KOPT-K1 (cell line): ENCODE results near the gene ZNF786.

Experiments used
- H3K27ac ChIP-seq: fragments of 200-600 bp; sonication (generic); 2 replicates; pipeline ENCODE4 v1.5.1; 2016; ENCODE audit warnings: antibody characterized with exemption, mild to moderate bottlenecking, low read depth, low read length; ENCODE audit not compliant: poor library complexity, severe bottlenecking
- H3K36me3 ChIP-seq: fragments of 200-600 bp; sonication (generic); 2 replicates; pipeline ENCODE4 v1.5.1; 2017; ENCODE audit warnings: antibody characterized with exemption, mild to moderate bottlenecking, low read length, moderate library complexity; ENCODE audit not compliant: insufficient read depth
- H3K9me3 ChIP-seq: fragments of 200-600 bp; sonication (generic); 2 replicates; pipeline ENCODE4 v1.5.1; 2017; ENCODE audit warnings: antibody characterized with exemption, low read length, mild to moderate bottlenecking; ENCODE audit not compliant: insufficient read depth, poor library complexity, severe bottlenecking

ZNF786 gene

GRCh38 chr7:149027611-149028345 lies 62.7 kb downstream of the ZNF786 start:
- Histone ChIP-seq H3K36me3 (peaks cover 22% of the 10 kb centered on the region), H3K9me3 (no peaks in the 10 kb centered on the region), H3K27ac (peak overlapping the region; percentile 79)

DNA sequence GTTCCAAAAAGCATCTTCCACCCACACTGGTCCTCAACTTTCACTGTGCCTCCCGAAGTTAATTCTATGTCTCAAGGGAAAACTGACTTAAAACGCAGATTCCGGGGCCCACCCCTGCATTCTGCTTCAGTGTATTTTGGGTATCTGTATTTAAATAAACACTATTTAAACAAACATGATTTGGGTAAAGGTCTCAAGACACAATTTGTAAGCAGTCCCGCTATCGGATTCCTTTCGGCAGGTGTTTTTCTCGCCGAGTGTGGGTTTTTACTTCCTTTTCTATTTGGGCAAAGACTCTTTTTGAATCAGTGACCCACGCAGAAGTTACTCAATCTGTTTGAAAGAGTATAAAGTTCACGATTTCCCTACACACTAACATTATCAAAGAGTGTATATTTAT lies 63.5 kb downstream of the ZNF786 start:
- peaks cover 30% of the 10 kb centered on the region for H3K36me3 ChIP-seq
- H3K27ac ChIP-seq = peak overlapping the region; percentile 79
- no peaks in the 10 kb centered on the region for H3K9me3 ChIP-seq

DNA sequence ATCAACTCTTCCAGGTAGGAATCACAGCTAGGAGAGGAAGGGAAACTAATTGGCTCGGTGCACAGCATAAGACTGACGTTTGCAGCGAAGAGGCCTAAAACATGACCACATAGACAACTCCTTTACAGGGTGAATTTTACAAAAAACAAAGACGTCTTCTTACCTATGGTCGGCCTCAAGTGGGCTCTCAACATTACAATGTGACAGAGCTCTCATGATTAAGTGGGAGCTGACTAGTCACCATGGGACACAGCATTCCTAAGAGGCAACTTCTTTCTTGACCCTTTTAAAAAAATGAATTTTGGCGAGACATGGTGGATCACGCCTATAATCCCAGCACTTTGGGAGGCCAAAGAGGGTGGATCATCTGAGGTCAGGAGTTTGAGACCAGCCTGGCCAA lies 66.9 kb downstream of the ZNF786 start:
- Histone ChIP-seq H3K36me3 (peaks cover 60% of the 10 kb centered on the region), H3K9me3 (no peaks in the 10 kb centered on the region), H3K27ac (no peak overlapping the region)

DNA sequence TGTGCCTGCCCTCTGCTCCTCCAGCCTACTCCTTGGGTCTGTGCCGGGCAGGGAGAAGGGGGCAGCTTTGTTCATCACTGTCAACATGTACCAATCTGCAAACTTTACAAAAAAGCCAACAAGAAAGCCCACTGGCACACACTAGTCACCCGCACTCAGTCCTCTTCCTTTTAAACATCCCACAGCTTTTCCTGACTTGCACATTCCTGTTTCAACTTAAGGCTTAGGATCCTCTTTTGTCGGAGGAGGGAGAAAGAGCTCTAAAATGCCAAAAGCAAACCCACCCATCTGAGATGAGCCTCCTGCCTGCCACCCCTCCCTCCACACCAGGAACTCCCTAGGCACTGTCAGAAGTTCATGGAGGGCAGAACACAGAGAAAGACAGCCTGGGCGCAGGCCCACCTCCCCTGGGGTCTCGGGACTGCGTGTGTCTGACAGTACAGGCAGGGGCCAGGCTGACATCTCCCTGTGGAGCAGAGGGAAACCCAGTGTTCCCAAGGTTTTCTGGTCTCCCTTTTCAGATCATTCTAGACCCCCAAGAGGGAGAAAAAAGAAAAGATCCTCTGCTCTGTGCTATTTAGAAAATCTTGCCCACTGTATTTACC lies 67.7 kb downstream of the ZNF786 start:
- no peaks in the 10 kb centered on the region for H3K9me3 ChIP-seq
- H3K27ac ChIP-seq = no peak overlapping the region
- peaks cover 68% of the 10 kb centered on the region for H3K36me3 ChIP-seq

- Histone ChIP-seq H3K27ac (no peak overlapping the region), H3K36me3 (peaks cover 79% of the 10 kb centered on the region), H3K9me3 (no peaks in the 10 kb centered on the region)
Observed at GRCh38 chr7:149021725-149022062, 68.8 kb downstream of the ZNF786 start.

- no peak overlapping the region for H3K27ac ChIP-seq
- H3K36me3 ChIP-seq = peaks cover 88% of the 10 kb centered on the region
- H3K9me3 ChIP-seq = no peaks in the 10 kb centered on the region
Observed at GRCh38 chr7:149020483-149020882, 70.0 kb downstream of the ZNF786 start.
